ENCODE measurements around the gene C1QB. TPM values are rescaled to one million over a fixed set of nuclear protein-coding genes. Genes with fewer than 3 reads are reported as not detected.

Gene C1QB
- polyA plus RNA-seq, 1 of the 3 experiments (the other 2 are of a cell fraction) = not detected

GRCh38 chr1:22680726-22681125 is 27.7 kb downstream of the C1QB start:
- H3K9ac ChIP-seq = no peak overlapping the region
- CTCF ChIA-PET = interaction anchor here (7.3 kb wide), 1 partner anchor 22 kb away, joined by 36 read pairs; no protein-coding TSS in a partner anchor
- H3K79me2 ChIP-seq (ENCODE audit: insufficient read depth) = no peaks in the 10 kb centered on the region
- H3K4me2 ChIP-seq = no peak overlapping the region
- H3K4me3 ChIP-seq (ENCODE audit: low read depth in 2 of 2, low read length in 1 of 2) = no peak overlapping the region
- H3K9me2 ChIP-seq = no peaks in the 10 kb centered on the region
- peaks cover 0 to 10% of the 10 kb centered on the region in 2 experiments; a peak in 1 of 4 replicates for H3K4me1 ChIP-seq (ENCODE audit: control insufficient read depth in 1 of 2, insufficient read depth in 2 of 2, low read depth in 1 of 2, low read length in 1 of 2)
- no peaks in the 10 kb centered on the region for H3K36me3 ChIP-seq (replicated peaks in 1 of 2; ENCODE audit: control insufficient read depth in 1 of 2, insufficient read depth in 2 of 2, low read length in 1 of 2)
- TF ChIP-seq REST (IDR thresholded peaks at IDR 0.05; ENCODE audit: low read depth, low read length) (no peak), RXRA (IDR thresholded peaks at IDR 0.05; ENCODE audit: borderline replicate concordance, low read depth) (no peak), MAX (IDR thresholded peaks at IDR 0.05; ENCODE audit: low read depth) (no peak), SMC3 (IDR thresholded peaks at IDR 0.05; ENCODE audit: low read depth, low read length) (no peak), NFIC (IDR thresholded peaks at IDR 0.05; ENCODE audit: borderline replicate concordance) (no peak), JUND (IDR thresholded peaks at IDR 0.05) (no peak), FOXM1 (IDR thresholded peaks at IDR 0.05; ENCODE audit: low read depth) (no peak), USF2 (IDR thresholded peaks at IDR 0.05; ENCODE audit: borderline replicate concordance, low read depth, low read length) (no peak)
- POLR2A ChIA-PET = no interaction called here
- H4K20me1 ChIP-seq (ENCODE audit: insufficient read depth) = no peaks in the 10 kb centered on the region
- H2AFZ ChIP-seq (ENCODE audit: low read depth) = no peak overlapping the region
- H3F3A ChIP-seq (replicated peaks; ENCODE audit: insufficient read depth) = peaks cover 5% of the 10 kb centered on the region
- DNase-seq = no peak
- H3K27me3 ChIP-seq (ENCODE audit: insufficient read depth) = no peaks in the 10 kb centered on the region
- H3K9me3 ChIP-seq = no peaks in the 10 kb centered on the region
- WGBS (ENCODE audit: low lambda C conversion rate) = 58% methylated on average over 5 of the region's 9 CpGs
- no peak overlapping the region for H3K27ac ChIP-seq (ENCODE audit: low read depth in 2 of 2, low read length in 1 of 2)

- Histone ChIP-seq H3K36me3 (replicated peaks in 1 of 2; ENCODE audit: control insufficient read depth in 1 of 2, insufficient read depth in 2 of 2, low read length in 1 of 2) (no peaks in the 10 kb centered on the region), H3K9me2 (no peaks in the 10 kb centered on the region), H3K9ac (no peak overlapping the region), H2AFZ (ENCODE audit: low read depth) (no peak overlapping the region), H3K79me2 (ENCODE audit: insufficient read depth) (no peaks in the 10 kb centered on the region), H4K20me1 (ENCODE audit: insufficient read depth) (no peaks in the 10 kb centered on the region), H3K4me2 (no peak overlapping the region), H3K27me3 (ENCODE audit: insufficient read depth) (no peaks in the 10 kb centered on the region), H3K9me3 (no peaks in the 10 kb centered on the region), H3K4me1 (ENCODE audit: control insufficient read depth in 1 of 2, insufficient read depth in 2 of 2, low read depth in 1 of 2, low read length in 1 of 2) (peaks cover 0 to 11% of the 10 kb centered on the region in 2 experiments; a peak in 1 of 4 replicates), H3F3A (replicated peaks; ENCODE audit: insufficient read depth) (peaks cover 5% of the 10 kb centered on the region), H3K27ac (ENCODE audit: low read depth in 2 of 2, low read length in 1 of 2) (no peak overlapping the region), H3K4me3 (ENCODE audit: low read depth in 2 of 2, low read length in 1 of 2) (no peak overlapping the region)
- ChIA-PET CTCF (interaction anchor here (0.7 to 7.3 kb wide), 3 partner anchors 10 to 563 kb away, joined by 3 to 36 read pairs (median 5); no protein-coding TSS in a partner anchor), POLR2A (no interaction called here)
- peak; percentile 67 for DNase-seq
- WGBS (ENCODE audit: low lambda C conversion rate) = 39% methylated on average over 13 of the region's 15 CpGs
- TF ChIP-seq IRF3 (IDR thresholded peaks at IDR 0.05; ENCODE audit: low read depth, low read length) = no peak
- peak; percentile 86 for TF ChIP-seq GATA2 (CRISPR knock-in tag; IDR thresholded peaks at IDR 0.05)
- TF ChIP-seq RCOR1 (IDR thresholded peaks at IDR 0.05; ENCODE audit: low read length) = peak; percentile 82; the same call in 1 of the 2 replicates
- no peak for TF ChIP-seq YY1 (IDR thresholded peaks at IDR 0.05; ENCODE audit: low read depth)
- TF ChIP-seq MEF2A (IDR thresholded peaks at IDR 0.05; ENCODE audit: borderline replicate concordance, low read depth) = no peak
- TF ChIP-seq POLR2AphosphoS5 (IDR thresholded peaks at IDR 0.05; ENCODE audit: low read depth, low read length) = no peak
- TF ChIP-seq CHD2 (IDR thresholded peaks at IDR 0.05; ENCODE audit: low read length, partially characterized antibody) = peak; percentile 70
- TF ChIP-seq TAF1 (IDR thresholded peaks at IDR 0.05; ENCODE audit: borderline replicate concordance, low read depth, low read length) = no peak
- no peak for TF ChIP-seq EZH2phosphoT487 (IDR thresholded peaks at IDR 0.05; ENCODE audit: borderline replicate concordance, low read depth)
- TF ChIP-seq EP300 (IDR thresholded peaks at IDR 0.05; ENCODE audit: borderline replicate concordance in 1 of 2, low read depth in 1 of 2, low read length in 1 of 2) = peak in 1 of 2 experiments; percentile 76; a peak in 1 of 4 replicates
- no peak for TF ChIP-seq SIN3A (IDR thresholded peaks at IDR 0.05; ENCODE audit: borderline replicate concordance, low read depth, low read length)
Observed at GRCh38 chr1:22681556-22682276, 28.7 kb downstream of the C1QB start.

Data from SK-N-SH (cell line).